Fibroblast of lung (primary cell): ENCODE data around the gene POM121C. TPM values are rescaled to one million over a fixed set of nuclear protein-coding genes. Genes with fewer than 3 reads are reported as not detected.
"Not testable (repeated sequence)": the region's sequence is repeated elsewhere in the genome, so short reads cannot be mapped to it uniquely, and the experiment has no call there.

ENCODE experiments used
- DNase-seq, 2 donors: peaks; one replicate each; pipeline versions ENCODE4 v3.0.0 to v3.0.0-alpha.2; 2010; ENCODE audit warnings: low read depth in 2 of 2
- H2AFZ ChIP-seq: 2 replicates; pipeline ENCODE4 v1.5.1; 2012; ENCODE audit warnings: low read length, control low read depth, inconsistent platforms
- H3K27ac ChIP-seq: 2 replicates; pipeline ENCODE4 v1.5.1; 2011; ENCODE audit warnings: low read length, control low read depth; ENCODE audit not compliant: insufficient read depth
- H3K27me3 ChIP-seq: 2 replicates; pipeline ENCODE4 v1.5.1; 2011; ENCODE audit warnings: mild to moderate bottlenecking, low read length; ENCODE audit not compliant: control insufficient read depth, insufficient read depth
- H3K36me3 ChIP-seq: 2 replicates; pipeline ENCODE4 v1.5.1; 2011; ENCODE audit warnings: low read length; ENCODE audit not compliant: control insufficient read depth, insufficient read depth
- H3K4me1 ChIP-seq: 2 replicates; pipeline ENCODE4 v1.5.1; 2011; ENCODE audit warnings: low read length; ENCODE audit not compliant: control insufficient read depth, insufficient read depth; ENCODE audit errors: extremely low read depth
- H3K4me2 ChIP-seq: 2 replicates; pipeline ENCODE4 v1.5.1; 2011; ENCODE audit warnings: low read length, control low read depth; ENCODE audit not compliant: insufficient read depth; ENCODE audit errors: extremely low read depth
- H3K4me3 ChIP-seq, 4 experiments: fragments of 200-600 bp in 1 of 4; sonication (generic) in 1 of 4; replicated peaks in 1 of 4; 2 replicates each; pipeline ENCODE4 v1.5.1; 2011 to 2016; ENCODE audit warnings: low read length in 4 of 4, low read depth in 3 of 4, mild to moderate bottlenecking in 3 of 4, control low read depth in 2 of 4, inconsistent platforms in 1 of 4, mixed read lengths in 1 of 4; ENCODE audit not compliant: insufficient read depth in 1 of 4; ENCODE audit errors: control extremely low read depth in 1 of 4
- H3K79me2 ChIP-seq: 2 replicates; pipeline ENCODE4 v1.5.1; 2012; ENCODE audit warnings: mild to moderate bottlenecking, low read length, inconsistent platforms; ENCODE audit not compliant: control insufficient read depth, insufficient read depth
- H3K9ac ChIP-seq: 2 replicates; pipeline ENCODE4 v1.5.1; 2011; ENCODE audit warnings: mild to moderate bottlenecking, low read length, control low read depth; ENCODE audit not compliant: insufficient read depth
- H3K9me3 ChIP-seq: 2 replicates; pipeline ENCODE4 v1.5.1; 2012; ENCODE audit warnings: low read depth, low read length; ENCODE audit not compliant: control insufficient read depth, insufficient read depth
- H4K20me1 ChIP-seq: 2 replicates; pipeline ENCODE4 v1.5.1; 2011; ENCODE audit warnings: low read length; ENCODE audit not compliant: control insufficient read depth, insufficient read depth; ENCODE audit errors: extremely low read depth
- polyA plus RNA-seq, 2 donors: library from polyadenylated mRNA; depleted of rRNA in 1 of 2; stranded (reverse) in 1 of 2; unstranded in 1 of 2; fragments of >200 nt; gene quantifications; 2 replicates each; pipeline ENCODE4 v1.2.1, GENCODE V29; 2011 to 2012; ENCODE audit warnings: missing spikeins in 1 of 2
- total RNA-seq: library from RNA; depleted of rRNA; stranded (reverse); fragments of >200 nt; gene quantifications from 2 replicates; pipeline ENCODE4 v1.2.1, GENCODE V29; 2014
- TF ChIP-seq, protein P1 (sequence below), 2 donors: IDR thresholded peaks in 1 of 2; conservative IDR thresholded peaks in 1 of 2; 1 replicate in 1 of 2; 2 replicates in 1 of 2; pipeline ENCODE4 v1.5.1; 2011 to 2012; ENCODE audit warnings: low read length in 2 of 2, control low read depth in 1 of 2, inconsistent platforms in 1 of 2, low read depth in 1 of 2, mild to moderate bottlenecking in 1 of 2

POM121C gene
- total and polyA plus RNA-seq, 2 donors (not counting 1 experiment from before 2014, with no cell fraction given) = 6.9 to 14.7 TPM

DNA sequence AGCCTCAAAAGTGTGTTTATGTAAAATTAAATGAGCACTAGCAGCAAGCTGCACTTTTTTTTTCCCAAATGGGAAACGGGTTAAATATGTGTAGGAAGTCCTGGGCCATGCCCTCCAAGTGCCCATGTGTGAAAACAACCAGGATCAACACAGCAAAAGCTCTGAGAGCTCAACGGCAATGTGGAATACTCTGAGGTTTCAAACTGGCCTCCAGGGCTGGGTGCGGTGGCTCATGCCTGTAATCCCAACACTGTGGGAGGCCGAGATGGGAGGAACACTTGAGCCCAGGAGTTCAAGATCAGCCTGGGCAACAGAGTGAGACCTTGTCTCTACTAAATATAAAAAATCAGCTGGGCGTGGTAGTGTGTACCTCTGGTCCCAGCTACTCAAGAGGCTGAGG is 28.1 kb downstream of the POM121C start:
- H4K20me1 ChIP-seq, H3K4me2 ChIP-seq, H3K9ac ChIP-seq, H3K27ac ChIP-seq, H3K4me1 ChIP-seq, H3K9me3 ChIP-seq, H3K36me3 ChIP-seq, H3K27me3 ChIP-seq, H3K79me2 ChIP-seq, DNase-seq, H2AFZ ChIP-seq, H3K4me3 ChIP-seq: not testable (repeated sequence)

DNA sequence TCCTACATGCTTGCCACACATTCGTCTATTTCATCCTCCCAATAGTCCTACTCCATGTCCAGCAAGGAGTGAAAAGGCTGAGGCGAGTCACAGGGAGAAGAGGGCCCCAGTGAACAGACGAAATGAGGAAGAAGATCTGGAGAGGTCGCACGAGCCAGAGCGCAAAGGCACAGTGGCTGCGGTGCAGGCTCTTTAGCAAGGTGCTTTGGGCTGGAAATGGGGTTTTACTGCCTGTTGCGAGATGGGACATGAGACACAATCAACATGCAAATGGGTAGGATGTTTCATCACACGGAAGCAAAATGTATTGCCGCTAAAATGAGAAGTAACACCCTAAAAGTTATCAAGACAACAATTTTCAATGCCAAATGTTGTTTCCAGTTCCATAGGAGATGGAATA is 29.7 kb downstream of the POM121C start:
- H4K20me1 ChIP-seq, H3K27me3 ChIP-seq, H3K9ac ChIP-seq, H3K27ac ChIP-seq, H3K79me2 ChIP-seq, H3K4me3 ChIP-seq, DNase-seq, H2AFZ ChIP-seq, H3K4me1 ChIP-seq, H3K4me2 ChIP-seq, H3K9me3 ChIP-seq, H3K36me3 ChIP-seq: not testable (repeated sequence)

DNA sequence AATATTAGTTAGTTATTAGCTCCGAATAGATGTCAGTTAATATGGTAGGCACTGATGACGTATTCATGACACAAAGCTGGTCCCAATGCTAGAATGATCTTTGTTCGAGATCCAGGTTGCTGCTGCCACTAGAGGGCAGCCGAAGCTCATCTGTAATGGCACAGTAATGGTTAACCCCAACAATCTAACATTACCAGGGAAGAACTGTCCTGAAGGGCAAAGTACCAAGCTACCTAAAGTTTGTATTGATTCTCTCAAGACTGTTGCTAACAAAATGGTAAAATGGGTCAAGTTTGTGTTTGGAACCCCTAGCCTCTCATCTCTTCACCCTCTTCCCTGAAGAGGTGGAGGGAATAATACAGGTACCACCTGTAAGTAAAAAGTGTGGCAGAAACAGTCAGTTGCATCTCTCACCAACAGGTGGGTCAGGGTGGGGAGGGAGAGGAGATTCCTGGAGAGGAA is 33.6 kb downstream of the POM121C start:
- not testable (repeated sequence) for H3K27me3 ChIP-seq, H3K9ac ChIP-seq, DNase-seq, H3K9me3 ChIP-seq, H3K4me2 ChIP-seq, H3K4me3 ChIP-seq, H3K79me2 ChIP-seq, H4K20me1 ChIP-seq, H3K27ac ChIP-seq, H2AFZ ChIP-seq, H3K4me1 ChIP-seq, H3K36me3 ChIP-seq
- TF ChIP-seq, protein P1, sequence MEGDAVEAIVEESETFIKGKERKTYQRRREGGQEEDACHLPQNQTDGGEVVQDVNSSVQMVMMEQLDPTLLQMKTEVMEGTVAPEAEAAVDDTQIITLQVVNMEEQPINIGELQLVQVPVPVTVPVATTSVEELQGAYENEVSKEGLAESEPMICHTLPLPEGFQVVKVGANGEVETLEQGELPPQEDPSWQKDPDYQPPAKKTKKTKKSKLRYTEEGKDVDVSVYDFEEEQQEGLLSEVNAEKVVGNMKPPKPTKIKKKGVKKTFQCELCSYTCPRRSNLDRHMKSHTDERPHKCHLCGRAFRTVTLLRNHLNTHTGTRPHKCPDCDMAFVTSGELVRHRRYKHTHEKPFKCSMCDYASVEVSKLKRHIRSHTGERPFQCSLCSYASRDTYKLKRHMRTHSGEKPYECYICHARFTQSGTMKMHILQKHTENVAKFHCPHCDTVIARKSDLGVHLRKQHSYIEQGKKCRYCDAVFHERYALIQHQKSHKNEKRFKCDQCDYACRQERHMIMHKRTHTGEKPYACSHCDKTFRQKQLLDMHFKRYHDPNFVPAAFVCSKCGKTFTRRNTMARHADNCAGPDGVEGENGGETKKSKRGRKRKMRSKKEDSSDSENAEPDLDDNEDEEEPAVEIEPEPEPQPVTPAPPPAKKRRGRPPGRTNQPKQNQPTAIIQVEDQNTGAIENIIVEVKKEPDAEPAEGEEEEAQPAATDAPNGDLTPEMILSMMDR (conservative IDR thresholded peaks at IDR 0.05 in 1 of 2, IDR thresholded peaks at IDR 0.05 in 1 of 2; ENCODE audit: low read depth in 1 of 2, low read length in 2 of 2) = peak; percentile 17 to 32

DNA sequence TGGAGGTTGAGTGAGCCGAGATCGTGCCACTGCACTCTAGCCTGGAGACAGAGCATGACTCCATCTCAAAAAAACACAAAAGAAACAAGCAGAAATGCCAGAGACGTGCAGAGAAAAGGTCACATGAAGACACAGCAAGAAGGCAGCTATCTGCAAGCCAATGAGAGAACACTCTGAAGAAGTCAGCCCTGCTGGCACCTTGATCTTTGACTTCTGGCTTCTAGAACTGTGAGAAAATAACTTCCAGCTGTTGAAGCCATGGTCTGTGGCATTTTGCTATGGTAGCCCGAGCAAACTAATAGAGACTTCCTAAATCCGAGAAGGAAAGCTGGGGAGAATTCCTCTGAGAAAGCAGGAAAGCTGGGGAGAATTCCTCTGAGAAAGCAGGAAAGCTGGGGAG is 36.2 kb downstream of the POM121C start:
- H3K9ac ChIP-seq, H2AFZ ChIP-seq, H3K4me3 ChIP-seq, DNase-seq, H3K27me3 ChIP-seq, H3K36me3 ChIP-seq, H3K9me3 ChIP-seq, H4K20me1 ChIP-seq, H3K4me1 ChIP-seq, H3K4me2 ChIP-seq, H3K27ac ChIP-seq, H3K79me2 ChIP-seq: not testable (repeated sequence)

DNA sequence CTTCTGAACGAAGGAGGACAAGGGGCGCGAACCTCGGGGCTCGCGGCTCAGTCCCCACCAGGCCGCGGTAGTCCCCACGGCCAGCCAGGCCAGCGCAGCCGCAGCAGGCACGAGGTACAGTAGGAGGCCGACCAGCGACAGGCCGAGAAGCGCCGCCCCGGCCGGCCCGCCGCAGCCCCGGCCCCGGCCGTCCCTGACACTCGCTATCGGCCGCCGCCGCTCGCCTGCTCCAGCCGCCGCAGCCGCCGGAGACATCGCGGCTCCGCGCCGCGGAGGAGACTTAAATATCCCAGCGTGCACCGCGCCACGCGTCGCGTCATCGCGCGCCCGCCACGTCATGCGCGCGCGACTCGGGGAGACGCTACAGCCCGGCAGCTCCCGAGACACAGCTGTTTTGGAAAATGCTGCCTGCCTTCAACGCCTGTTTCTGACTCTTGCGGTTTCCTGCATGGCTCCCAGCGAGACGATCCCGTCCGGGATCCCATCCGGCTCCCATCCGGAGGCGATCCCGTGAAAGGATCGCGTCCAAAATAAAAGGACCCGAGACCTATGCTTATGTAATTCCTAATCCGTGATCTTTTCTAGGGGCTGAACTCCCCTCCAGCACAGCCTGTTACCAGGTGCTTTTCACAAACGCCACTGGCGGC is 43.5 kb downstream of the POM121C start:
- H4K20me1 ChIP-seq, H3K4me2 ChIP-seq, H2AFZ ChIP-seq, H3K27me3 ChIP-seq, H3K36me3 ChIP-seq, H3K4me1 ChIP-seq, H3K9me3 ChIP-seq, H3K79me2 ChIP-seq: not testable (repeated sequence)
- H3K27ac ChIP-seq = peak overlapping the region; percentile 57
- peak; percentile 11 to 26 for DNase-seq
- H3K4me3 ChIP-seq = peak overlapping the region; percentile 36 to 65 (median 58)
- peak overlapping the region; percentile 71 for H3K9ac ChIP-seq

DNA sequence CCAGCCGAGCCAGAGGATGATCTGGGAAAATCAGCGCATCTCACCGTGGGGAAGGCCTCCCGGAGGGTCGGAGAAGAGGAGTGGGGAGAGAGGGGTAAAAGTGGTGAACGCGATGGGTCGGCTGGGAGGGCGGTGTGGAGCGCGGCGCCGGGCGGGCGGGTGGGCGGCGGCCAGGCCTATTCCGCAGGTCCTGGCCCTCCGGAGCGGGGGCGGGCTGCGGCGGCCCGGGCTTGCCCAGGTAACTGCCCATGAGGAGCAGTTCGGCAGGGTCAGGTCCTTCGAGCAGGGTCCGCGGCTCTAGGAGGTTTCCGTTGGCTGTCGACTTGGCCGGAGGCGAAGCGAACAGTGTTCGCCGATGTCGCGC is 44.0 kb downstream of the POM121C start:
- H3K27ac ChIP-seq, H3K4me1 ChIP-seq, H3K9me3 ChIP-seq, H3K27me3 ChIP-seq, DNase-seq, H3K79me2 ChIP-seq, H4K20me1 ChIP-seq, H3K36me3 ChIP-seq, H2AFZ ChIP-seq: not testable (repeated sequence)
- Histone ChIP-seq H3K4me2 (peak overlapping the region; percentile 59), H3K4me3 (peak overlapping the region in 3 of 4 experiments; percentile 35 to 60 (median 48)), H3K9ac (peak overlapping the region; percentile 16)
